ENCODE data around the gene XPO4. TPM values are rescaled to one million over a fixed set of nuclear protein-coding genes. Genes with fewer than 3 reads are reported as not detected.

The XPO4 gene
- total RNA-seq, 1 experiment from 2014 or later = 39.9 TPM

- Histone ChIP-seq H3K27me3 (ENCODE audit: low read length) (no peaks in the 10 kb centered on the region), H3F3A (ENCODE audit: low read length, unreplicated experiment) (no peaks in the 10 kb centered on the region), H3K4me2 (ENCODE audit: low read length) (no peak overlapping the region), H3K9me3 (ENCODE audit: low read length) (no peaks in the 10 kb centered on the region), H4K20me1 (ENCODE audit: low read length) (no peaks in the 10 kb centered on the region), H3K9me2 (replicated peaks; ENCODE audit: low read length) (no peaks in the 10 kb centered on the region), H3K4me1 (ENCODE audit: insufficient read depth, low read length) (no peaks in the 10 kb centered on the region), H3K27ac (ENCODE audit: low read length) (no peak overlapping the region), H3K36me3 (ENCODE audit: low read depth, low read length) (peaks cover 13% of the 10 kb centered on the region; the same call in 1 of the 2 replicates), H3K79me2 (ENCODE audit: low read length) (no peaks in the 10 kb centered on the region), H2AFZ (ENCODE audit: low read length) (no peak overlapping the region), H3K4me3 (ENCODE audit: low read length) (no peak overlapping the region), H3K9ac (ENCODE audit: low read length) (no peak overlapping the region)
- ATAC-seq = no peak
- TF ChIP-seq CTCF (conservative IDR thresholded peaks at IDR 0.05; ENCODE audit: low read depth, low read length) = no peak
- TF ChIP-seq EZH2 (IDR thresholded peaks at IDR 0.05; ENCODE audit: low read length, unreplicated experiment) = no peak
- no peak for TF ChIP-seq EZH2phosphoT487 (IDR thresholded peaks at IDR 0.05; ENCODE audit: borderline replicate concordance, low read length)
- intact Hi-C loops (cut with micrococcal nuclease) = no loop called here
- no TSS peak for BruUV-seq (replicated peaks)
- ChIA-PET CTCF (no interaction called here), POLR2A (ENCODE audit: unreplicated experiment) (no interaction called here)
- DNase-seq = no peak
Measured at GRCh38 chr13:20823071-20823470, 79.5 kb downstream of the XPO4 start.

GRCh38 chr13:20822406-20822805 lies 80.1 kb downstream of the XPO4 start:
- TF ChIP-seq EZH2phosphoT487 (IDR thresholded peaks at IDR 0.05; ENCODE audit: borderline replicate concordance, low read length) = no peak
- TF ChIP-seq EZH2 (IDR thresholded peaks at IDR 0.05; ENCODE audit: low read length, unreplicated experiment) = no peak
- no peak for TF ChIP-seq CTCF (conservative IDR thresholded peaks at IDR 0.05; ENCODE audit: low read depth, low read length)
- no peak overlapping the region for H3K4me3 ChIP-seq (ENCODE audit: low read length)
- intact Hi-C loops (cut with micrococcal nuclease) = no loop called here
- no peak overlapping the region for H2AFZ ChIP-seq (ENCODE audit: low read length)
- H3K9ac ChIP-seq (ENCODE audit: low read length) = no peak overlapping the region
- H3K4me2 ChIP-seq (ENCODE audit: low read length) = no peak overlapping the region
- POLR2A ChIA-PET (ENCODE audit: unreplicated experiment) = no interaction called here
- H3F3A ChIP-seq (ENCODE audit: low read length, unreplicated experiment) = no peaks in the 10 kb centered on the region
- no peaks in the 10 kb centered on the region for H3K79me2 ChIP-seq (ENCODE audit: low read length)
- no peak for ATAC-seq
- no peaks in the 10 kb centered on the region for H3K9me2 ChIP-seq (replicated peaks; ENCODE audit: low read length)
- H4K20me1 ChIP-seq (ENCODE audit: low read length) = no peaks in the 10 kb centered on the region
- no peaks in the 10 kb centered on the region for H3K9me3 ChIP-seq (ENCODE audit: low read length)
- peaks cover 13% of the 10 kb centered on the region; the same call in 1 of the 2 replicates for H3K36me3 ChIP-seq (ENCODE audit: low read depth, low read length)
- no peak for DNase-seq
- no peak overlapping the region for H3K27ac ChIP-seq (ENCODE audit: low read length)
- no peaks in the 10 kb centered on the region for H3K27me3 ChIP-seq (ENCODE audit: low read length)
- CTCF ChIA-PET = no interaction called here
- H3K4me1 ChIP-seq (ENCODE audit: insufficient read depth, low read length) = no peaks in the 10 kb centered on the region
- no TSS peak for BruUV-seq (replicated peaks)

- Histone ChIP-seq H3K27me3 (ENCODE audit: low read length) (no peaks in the 10 kb centered on the region), H2AFZ (ENCODE audit: low read length) (no peak overlapping the region), H3K4me1 (ENCODE audit: insufficient read depth, low read length) (peaks cover 9% of the 10 kb centered on the region), H3K4me2 (ENCODE audit: low read length) (no peak overlapping the region), H3K9me2 (replicated peaks; ENCODE audit: low read length) (no peaks in the 10 kb centered on the region), H3K4me3 (ENCODE audit: low read length) (no peak overlapping the region), H4K20me1 (ENCODE audit: low read length) (peaks cover 5% of the 10 kb centered on the region; the same call in 1 of the 2 replicates), H3K27ac (ENCODE audit: low read length) (no peak overlapping the region), H3K79me2 (ENCODE audit: low read length) (peaks cover 4% of the 10 kb centered on the region; the same call in 1 of the 2 replicates), H3F3A (ENCODE audit: low read length, unreplicated experiment) (no peaks in the 10 kb centered on the region), H3K36me3 (ENCODE audit: low read depth, low read length) (peaks cover 15% of the 10 kb centered on the region; the same call in 1 of the 2 replicates), H3K9me3 (ENCODE audit: low read length) (no peaks in the 10 kb centered on the region), H3K9ac (ENCODE audit: low read length) (no peak overlapping the region)
- BruUV-seq (replicated peaks) = no TSS peak
- CTCF ChIA-PET = interaction anchor here (0.7 kb wide), 1 partner anchor 10 kb away, joined by 5 read pairs; no protein-coding TSS in a partner anchor
- ATAC-seq (no peak), DNase-seq (no peak)
- TF ChIP-seq CTCF (conservative IDR thresholded peaks at IDR 0.05; ENCODE audit: low read depth, low read length) (no peak), EZH2 (IDR thresholded peaks at IDR 0.05; ENCODE audit: low read length, unreplicated experiment) (no peak), EZH2phosphoT487 (IDR thresholded peaks at IDR 0.05; ENCODE audit: borderline replicate concordance, low read length) (no peak)
- POLR2A ChIA-PET (ENCODE audit: unreplicated experiment) = no interaction called here
- intact Hi-C loops (cut with micrococcal nuclease) = no loop called here
Measured at GRCh38 chr13:20819715-20820114, 82.8 kb downstream of the XPO4 start.

Data from PC-3 (cell line).